ENCODE results near the gene SRP68.

DNA sequence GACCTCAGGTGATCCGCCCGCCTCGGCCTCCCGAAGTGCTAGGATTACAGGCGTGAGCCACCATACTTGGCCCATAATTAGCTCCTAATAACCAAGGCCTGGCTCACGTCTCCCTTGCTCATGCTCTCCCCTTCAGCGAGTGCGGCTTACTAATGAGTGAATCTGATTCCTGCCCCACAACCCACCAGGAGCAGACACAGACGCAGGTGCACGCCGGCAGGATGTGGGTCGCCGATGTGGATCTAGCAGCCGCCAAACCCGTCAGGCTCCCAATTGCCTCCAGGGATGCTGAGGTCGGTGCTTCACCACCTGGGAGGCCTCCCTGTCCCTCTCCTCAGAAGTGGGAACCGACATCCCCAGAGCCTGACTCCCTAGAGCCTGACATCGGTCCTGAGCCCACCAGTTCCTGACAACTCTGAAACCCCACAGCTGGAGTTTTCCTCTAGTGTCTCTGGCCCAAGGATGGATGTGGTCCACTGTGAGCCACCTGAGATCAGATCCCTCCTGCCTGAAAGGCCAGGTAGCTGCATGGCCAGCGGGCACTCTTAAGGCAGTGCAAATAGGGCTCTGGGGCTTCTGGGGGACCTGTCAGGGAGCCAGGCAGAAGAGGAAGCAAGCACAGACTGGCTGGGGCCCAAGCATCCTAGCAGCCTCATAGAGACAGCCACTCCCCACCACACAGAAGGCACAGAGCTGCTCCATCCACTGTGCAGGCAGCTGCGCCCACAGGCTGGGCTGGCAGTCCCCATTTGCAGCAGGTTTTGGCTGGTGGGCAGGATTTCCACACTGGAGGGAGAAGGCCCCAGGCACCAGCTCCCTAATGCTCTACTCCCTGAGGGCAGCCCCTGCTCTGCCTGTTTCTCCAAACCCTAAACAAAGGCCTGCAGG is 20.5 kb upstream of the SRP68 start:
- TF ChIP-seq, protein P1, sequence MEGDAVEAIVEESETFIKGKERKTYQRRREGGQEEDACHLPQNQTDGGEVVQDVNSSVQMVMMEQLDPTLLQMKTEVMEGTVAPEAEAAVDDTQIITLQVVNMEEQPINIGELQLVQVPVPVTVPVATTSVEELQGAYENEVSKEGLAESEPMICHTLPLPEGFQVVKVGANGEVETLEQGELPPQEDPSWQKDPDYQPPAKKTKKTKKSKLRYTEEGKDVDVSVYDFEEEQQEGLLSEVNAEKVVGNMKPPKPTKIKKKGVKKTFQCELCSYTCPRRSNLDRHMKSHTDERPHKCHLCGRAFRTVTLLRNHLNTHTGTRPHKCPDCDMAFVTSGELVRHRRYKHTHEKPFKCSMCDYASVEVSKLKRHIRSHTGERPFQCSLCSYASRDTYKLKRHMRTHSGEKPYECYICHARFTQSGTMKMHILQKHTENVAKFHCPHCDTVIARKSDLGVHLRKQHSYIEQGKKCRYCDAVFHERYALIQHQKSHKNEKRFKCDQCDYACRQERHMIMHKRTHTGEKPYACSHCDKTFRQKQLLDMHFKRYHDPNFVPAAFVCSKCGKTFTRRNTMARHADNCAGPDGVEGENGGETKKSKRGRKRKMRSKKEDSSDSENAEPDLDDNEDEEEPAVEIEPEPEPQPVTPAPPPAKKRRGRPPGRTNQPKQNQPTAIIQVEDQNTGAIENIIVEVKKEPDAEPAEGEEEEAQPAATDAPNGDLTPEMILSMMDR (IDR thresholded peaks at IDR 0.05): no peak
- TF ChIP-seq POLR2AphosphoS5 (IDR thresholded peaks at IDR 0.05; ENCODE audit: low read depth, low read length): no peak
- no peak for TF ChIP-seq EZH2phosphoT487 (IDR thresholded peaks at IDR 0.05; ENCODE audit: borderline replicate concordance, low read depth)
- TF ChIP-seq, protein P2, sequence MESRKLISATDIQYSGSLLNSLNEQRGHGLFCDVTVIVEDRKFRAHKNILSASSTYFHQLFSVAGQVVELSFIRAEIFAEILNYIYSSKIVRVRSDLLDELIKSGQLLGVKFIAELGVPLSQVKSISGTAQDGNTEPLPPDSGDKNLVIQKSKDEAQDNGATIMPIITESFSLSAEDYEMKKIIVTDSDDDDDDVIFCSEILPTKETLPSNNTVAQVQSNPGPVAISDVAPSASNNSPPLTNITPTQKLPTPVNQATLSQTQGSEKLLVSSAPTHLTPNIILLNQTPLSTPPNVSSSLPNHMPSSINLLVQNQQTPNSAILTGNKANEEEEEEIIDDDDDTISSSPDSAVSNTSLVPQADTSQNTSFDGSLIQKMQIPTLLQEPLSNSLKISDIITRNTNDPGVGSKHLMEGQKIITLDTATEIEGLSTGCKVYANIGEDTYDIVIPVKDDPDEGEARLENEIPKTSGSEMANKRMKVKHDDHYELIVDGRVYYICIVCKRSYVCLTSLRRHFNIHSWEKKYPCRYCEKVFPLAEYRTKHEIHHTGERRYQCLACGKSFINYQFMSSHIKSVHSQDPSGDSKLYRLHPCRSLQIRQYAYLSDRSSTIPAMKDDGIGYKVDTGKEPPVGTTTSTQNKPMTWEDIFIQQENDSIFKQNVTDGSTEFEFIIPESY (IDR thresholded peaks at IDR 0.05; ENCODE audit: borderline replicate concordance, low read depth): no peak
- no peak for TF ChIP-seq JUND (IDR thresholded peaks at IDR 0.05)
- no peak for TF ChIP-seq RAD21 (IDR thresholded peaks at IDR 0.05; ENCODE audit: low read length)
- TF ChIP-seq, protein P3, sequence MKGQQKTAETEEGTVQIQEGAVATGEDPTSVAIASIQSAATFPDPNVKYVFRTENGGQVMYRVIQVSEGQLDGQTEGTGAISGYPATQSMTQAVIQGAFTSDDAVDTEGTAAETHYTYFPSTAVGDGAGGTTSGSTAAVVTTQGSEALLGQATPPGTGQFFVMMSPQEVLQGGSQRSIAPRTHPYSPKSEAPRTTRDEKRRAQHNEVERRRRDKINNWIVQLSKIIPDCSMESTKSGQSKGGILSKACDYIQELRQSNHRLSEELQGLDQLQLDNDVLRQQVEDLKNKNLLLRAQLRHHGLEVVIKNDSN (IDR thresholded peaks at IDR 0.05; ENCODE audit: borderline replicate concordance, low read depth): no peak
- no peak for TF ChIP-seq SIN3A (IDR thresholded peaks at IDR 0.05; ENCODE audit: borderline replicate concordance, low read depth, low read length)
- TF ChIP-seq, protein P4, sequence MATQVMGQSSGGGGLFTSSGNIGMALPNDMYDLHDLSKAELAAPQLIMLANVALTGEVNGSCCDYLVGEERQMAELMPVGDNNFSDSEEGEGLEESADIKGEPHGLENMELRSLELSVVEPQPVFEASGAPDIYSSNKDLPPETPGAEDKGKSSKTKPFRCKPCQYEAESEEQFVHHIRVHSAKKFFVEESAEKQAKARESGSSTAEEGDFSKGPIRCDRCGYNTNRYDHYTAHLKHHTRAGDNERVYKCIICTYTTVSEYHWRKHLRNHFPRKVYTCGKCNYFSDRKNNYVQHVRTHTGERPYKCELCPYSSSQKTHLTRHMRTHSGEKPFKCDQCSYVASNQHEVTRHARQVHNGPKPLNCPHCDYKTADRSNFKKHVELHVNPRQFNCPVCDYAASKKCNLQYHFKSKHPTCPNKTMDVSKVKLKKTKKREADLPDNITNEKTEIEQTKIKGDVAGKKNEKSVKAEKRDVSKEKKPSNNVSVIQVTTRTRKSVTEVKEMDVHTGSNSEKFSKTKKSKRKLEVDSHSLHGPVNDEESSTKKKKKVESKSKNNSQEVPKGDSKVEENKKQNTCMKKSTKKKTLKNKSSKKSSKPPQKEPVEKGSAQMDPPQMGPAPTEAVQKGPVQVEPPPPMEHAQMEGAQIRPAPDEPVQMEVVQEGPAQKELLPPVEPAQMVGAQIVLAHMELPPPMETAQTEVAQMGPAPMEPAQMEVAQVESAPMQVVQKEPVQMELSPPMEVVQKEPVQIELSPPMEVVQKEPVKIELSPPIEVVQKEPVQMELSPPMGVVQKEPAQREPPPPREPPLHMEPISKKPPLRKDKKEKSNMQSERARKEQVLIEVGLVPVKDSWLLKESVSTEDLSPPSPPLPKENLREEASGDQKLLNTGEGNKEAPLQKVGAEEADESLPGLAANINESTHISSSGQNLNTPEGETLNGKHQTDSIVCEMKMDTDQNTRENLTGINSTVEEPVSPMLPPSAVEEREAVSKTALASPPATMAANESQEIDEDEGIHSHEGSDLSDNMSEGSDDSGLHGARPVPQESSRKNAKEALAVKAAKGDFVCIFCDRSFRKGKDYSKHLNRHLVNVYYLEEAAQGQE (IDR thresholded peaks at IDR 0.05; ENCODE audit: low read depth, low read length): no peak
- TF ChIP-seq, protein P5, sequence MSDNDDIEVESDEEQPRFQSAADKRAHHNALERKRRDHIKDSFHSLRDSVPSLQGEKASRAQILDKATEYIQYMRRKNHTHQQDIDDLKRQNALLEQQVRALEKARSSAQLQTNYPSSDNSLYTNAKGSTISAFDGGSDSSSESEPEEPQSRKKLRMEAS (IDR thresholded peaks at IDR 0.05; ENCODE audit: low read depth): no peak
- no peak for TF ChIP-seq TAF1 (IDR thresholded peaks at IDR 0.05; ENCODE audit: borderline replicate concordance, low read depth, low read length)
- no peak for TF ChIP-seq GABPA (IDR thresholded peaks at IDR 0.05; ENCODE audit: low read depth)
